ENCODE results near the gene MACROD2. TPM values are rescaled to one million over a fixed set of nuclear protein-coding genes. Genes with fewer than 3 reads are reported as not detected.

Gene MACROD2
- total RNA-seq, 1 experiment from 2014 or later = 3.7 TPM

DNA sequence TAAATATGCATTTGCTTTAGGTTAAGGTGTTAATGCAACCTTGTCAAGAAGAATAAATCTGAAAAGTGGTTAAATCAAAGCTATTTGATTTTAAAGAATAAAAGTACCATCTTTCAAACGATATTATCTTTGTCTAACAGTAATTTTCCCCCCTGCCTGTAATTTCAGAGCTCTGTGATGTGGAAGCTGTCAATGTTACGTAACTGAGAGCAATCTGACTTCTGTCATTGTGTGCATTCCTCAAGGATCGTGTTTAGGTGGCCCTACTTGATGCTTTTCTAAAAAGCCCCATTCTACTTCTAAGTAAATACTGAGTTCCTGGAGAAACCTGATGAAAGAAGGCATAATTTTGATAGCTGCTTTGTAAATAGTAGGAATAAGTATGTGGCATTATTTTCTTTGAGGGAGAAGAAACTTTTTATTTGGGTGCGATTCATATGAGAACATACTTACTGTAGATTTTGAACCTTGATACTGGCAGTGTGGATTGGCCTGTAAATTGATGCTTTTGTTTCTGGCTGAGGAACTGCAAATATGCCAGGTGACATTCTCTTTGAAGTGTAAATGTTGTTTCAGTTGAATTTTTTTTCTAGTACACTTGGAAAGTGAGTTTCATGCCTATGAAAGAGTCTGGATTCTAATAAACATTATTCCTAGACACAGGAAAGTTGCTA is 871.7 kb downstream of the MACROD2 start:
- RAD21 ChIA-PET (ENCODE audit: low non-redundant PET in 1 of 2, low total read pairs in 2 of 2, uncharacterized antibody in 2 of 2, unreplicated experiment in 2 of 2) = no interaction called here
- no TSS peak for BruUV-seq (replicated peaks)
- ATAC-seq (no peak), DNase-seq (ENCODE audit: low read depth, low spot score) (no peak)
- Histone ChIP-seq H3K4me1 (ENCODE audit: control insufficient read depth in 1 of 2, insufficient read depth in 2 of 2, low read length in 2 of 2) (peaks cover 3 to 6% of the 10 kb centered on the region in 2 experiments; a peak in 2 of 4 replicates), H3K9me2 (ENCODE audit: insufficient read depth) (no peaks in the 10 kb centered on the region), H3K4me2 (ENCODE audit: low read length) (no peak overlapping the region), H3K27ac (ENCODE audit: low read depth, low read length) (no peak overlapping the region), H3K79me2 (ENCODE audit: insufficient read depth, low read length) (no peaks in the 10 kb centered on the region), H3K27me3 (ENCODE audit: insufficient read depth, low read length) (no peaks in the 10 kb centered on the region), H4K20me1 (ENCODE audit: insufficient read depth) (no peaks in the 10 kb centered on the region), H3K4me3 (replicated peaks in 1 of 2; ENCODE audit: low read depth in 1 of 2, low read length in 2 of 2) (no peak overlapping the region), H3K9me3 (ENCODE audit: control insufficient read depth in 1 of 2, insufficient read depth in 1 of 2, low read depth in 1 of 2, low read length in 2 of 2) (no peaks in the 10 kb centered on the region), H3K36me3 (ENCODE audit: control insufficient read depth in 1 of 2, insufficient read depth in 2 of 2, low read length in 2 of 2) (no peaks in the 10 kb centered on the region), H3K9ac (ENCODE audit: low read length) (no peak overlapping the region), H2AFZ (ENCODE audit: low read depth, low read length, poor library complexity, severe bottlenecking) (no peak overlapping the region)
- TF ChIP-seq SIN3A (IDR thresholded peaks at IDR 0.05; ENCODE audit: low read depth) = no peak
- no peak for TF ChIP-seq RAD21 (IDR thresholded peaks at IDR 0.05; ENCODE audit: low read depth)
- TF ChIP-seq POLR2AphosphoS5 (IDR thresholded peaks at IDR 0.05; ENCODE audit: low read depth, low read length) = no peak
- TF ChIP-seq ZNF274 (IDR thresholded peaks at IDR 0.05; ENCODE audit: low read depth, low read length) = no peak
- TF ChIP-seq REST (IDR thresholded peaks at IDR 0.05; ENCODE audit: low read depth) = no peak
- TF ChIP-seq FOSL1 (IDR thresholded peaks at IDR 0.05; ENCODE audit: low read depth) = no peak
- TF ChIP-seq JUND (IDR thresholded peaks at IDR 0.05) = no peak
- TF ChIP-seq EGR1 (IDR thresholded peaks at IDR 0.05; ENCODE audit: low read depth) = no peak
- TF ChIP-seq SRF (IDR thresholded peaks at IDR 0.05; ENCODE audit: low read depth) = no peak
- TF ChIP-seq POLR2A (IDR thresholded peaks at IDR 0.05; ENCODE audit: borderline replicate concordance, extremely low read depth, insufficient read depth, insufficient read length) = no peak
- no peak for TF ChIP-seq SP1 (IDR thresholded peaks at IDR 0.05; ENCODE audit: low read depth)
- TF ChIP-seq ZFX (IDR thresholded peaks at IDR 0.05) = no peak
- TF ChIP-seq YY1 (IDR thresholded peaks at IDR 0.05; ENCODE audit: extremely low read depth, insufficient replicate concordance, low read depth, low read length) = no peak
- no peak for TF ChIP-seq ATF3 (IDR thresholded peaks at IDR 0.05)
- TF ChIP-seq, protein P1, sequence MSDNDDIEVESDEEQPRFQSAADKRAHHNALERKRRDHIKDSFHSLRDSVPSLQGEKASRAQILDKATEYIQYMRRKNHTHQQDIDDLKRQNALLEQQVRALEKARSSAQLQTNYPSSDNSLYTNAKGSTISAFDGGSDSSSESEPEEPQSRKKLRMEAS (IDR thresholded peaks at IDR 0.05) = no peak
- no peak for TF ChIP-seq CEBPB (IDR thresholded peaks at IDR 0.05; ENCODE audit: low read depth)
- TF ChIP-seq, protein P2, sequence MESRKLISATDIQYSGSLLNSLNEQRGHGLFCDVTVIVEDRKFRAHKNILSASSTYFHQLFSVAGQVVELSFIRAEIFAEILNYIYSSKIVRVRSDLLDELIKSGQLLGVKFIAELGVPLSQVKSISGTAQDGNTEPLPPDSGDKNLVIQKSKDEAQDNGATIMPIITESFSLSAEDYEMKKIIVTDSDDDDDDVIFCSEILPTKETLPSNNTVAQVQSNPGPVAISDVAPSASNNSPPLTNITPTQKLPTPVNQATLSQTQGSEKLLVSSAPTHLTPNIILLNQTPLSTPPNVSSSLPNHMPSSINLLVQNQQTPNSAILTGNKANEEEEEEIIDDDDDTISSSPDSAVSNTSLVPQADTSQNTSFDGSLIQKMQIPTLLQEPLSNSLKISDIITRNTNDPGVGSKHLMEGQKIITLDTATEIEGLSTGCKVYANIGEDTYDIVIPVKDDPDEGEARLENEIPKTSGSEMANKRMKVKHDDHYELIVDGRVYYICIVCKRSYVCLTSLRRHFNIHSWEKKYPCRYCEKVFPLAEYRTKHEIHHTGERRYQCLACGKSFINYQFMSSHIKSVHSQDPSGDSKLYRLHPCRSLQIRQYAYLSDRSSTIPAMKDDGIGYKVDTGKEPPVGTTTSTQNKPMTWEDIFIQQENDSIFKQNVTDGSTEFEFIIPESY (IDR thresholded peaks at IDR 0.05; ENCODE audit: extremely low read depth, insufficient replicate concordance, low read length) = no peak
- no peak for TF ChIP-seq ELF1 (IDR thresholded peaks at IDR 0.05; ENCODE audit: borderline replicate concordance, low read depth)
- intact Hi-C loops (cut with micrococcal nuclease) = no loop called here
- CTCF ChIA-PET = no interaction called here
- POLR2A ChIA-PET = no interaction called here

All from HCT116 (cell line).